ENCODE results near the gene PTGFRN. TPM values are rescaled to one million over a fixed set of nuclear protein-coding genes. Genes with fewer than 3 reads are reported as not detected.

The PTGFRN gene
- total RNA-seq, 1 donor from 2014 or later: 31.2 TPM

DNA sequence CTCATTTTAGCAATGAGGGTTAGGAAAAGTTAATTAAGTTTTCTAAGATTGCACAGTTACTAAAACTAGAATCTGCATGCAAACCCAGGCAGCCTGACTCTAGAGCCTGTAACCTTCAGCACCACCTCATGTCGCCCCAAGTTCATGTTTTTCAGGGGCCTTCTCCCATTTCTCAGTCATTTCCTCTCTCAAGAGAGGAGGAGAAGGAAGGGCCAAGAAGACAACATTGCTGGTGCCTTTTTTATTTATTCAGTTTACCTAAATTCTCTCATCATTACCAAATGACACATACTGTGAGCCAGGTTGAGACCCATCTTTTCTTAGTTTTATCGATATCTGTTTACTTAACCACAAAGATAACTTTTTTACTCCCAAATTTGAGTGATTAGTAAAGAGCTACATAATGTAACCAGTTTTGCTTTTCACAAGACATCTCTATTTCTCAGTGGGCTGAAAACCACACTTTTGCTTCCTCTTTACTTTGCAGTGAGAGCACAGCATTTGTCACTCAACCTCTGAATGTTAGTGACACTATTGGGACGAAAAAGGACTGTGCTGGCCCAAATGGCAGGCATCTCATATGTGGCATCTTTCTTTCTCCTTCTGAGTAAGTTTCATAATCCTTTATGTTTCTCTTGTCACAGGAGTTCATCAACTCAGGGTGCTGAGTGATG, 91.7 kb downstream of the PTGFRN start, which contains the start of gene CD101:
CD101 (plus strand) TSS at position 507 of the 674 bp plus-strand sequence; CDS start at position 565, 58 bp downstream.
- Histone ChIP-seq H3K4me1 (no peaks in the 10 kb centered on the region), H3K9me3 (no peaks in the 10 kb centered on the region), H3K36me3 (no peaks in the 10 kb centered on the region), H3K4me3 (peak within 1 kb of the TSS; percentile 7), H3K27me3 (no peaks in the 10 kb centered on the region), H3K27ac (peak within 1 kb of the TSS; percentile 49)
- DNase-seq: no peak
- TF ChIP-seq, protein P1, sequence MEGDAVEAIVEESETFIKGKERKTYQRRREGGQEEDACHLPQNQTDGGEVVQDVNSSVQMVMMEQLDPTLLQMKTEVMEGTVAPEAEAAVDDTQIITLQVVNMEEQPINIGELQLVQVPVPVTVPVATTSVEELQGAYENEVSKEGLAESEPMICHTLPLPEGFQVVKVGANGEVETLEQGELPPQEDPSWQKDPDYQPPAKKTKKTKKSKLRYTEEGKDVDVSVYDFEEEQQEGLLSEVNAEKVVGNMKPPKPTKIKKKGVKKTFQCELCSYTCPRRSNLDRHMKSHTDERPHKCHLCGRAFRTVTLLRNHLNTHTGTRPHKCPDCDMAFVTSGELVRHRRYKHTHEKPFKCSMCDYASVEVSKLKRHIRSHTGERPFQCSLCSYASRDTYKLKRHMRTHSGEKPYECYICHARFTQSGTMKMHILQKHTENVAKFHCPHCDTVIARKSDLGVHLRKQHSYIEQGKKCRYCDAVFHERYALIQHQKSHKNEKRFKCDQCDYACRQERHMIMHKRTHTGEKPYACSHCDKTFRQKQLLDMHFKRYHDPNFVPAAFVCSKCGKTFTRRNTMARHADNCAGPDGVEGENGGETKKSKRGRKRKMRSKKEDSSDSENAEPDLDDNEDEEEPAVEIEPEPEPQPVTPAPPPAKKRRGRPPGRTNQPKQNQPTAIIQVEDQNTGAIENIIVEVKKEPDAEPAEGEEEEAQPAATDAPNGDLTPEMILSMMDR (IDR thresholded peaks at IDR 0.05): no peak
- intact Hi-C loops (cut with DNase I): no loop called here
- peak; percentile 77 for ATAC-seq

DNA sequence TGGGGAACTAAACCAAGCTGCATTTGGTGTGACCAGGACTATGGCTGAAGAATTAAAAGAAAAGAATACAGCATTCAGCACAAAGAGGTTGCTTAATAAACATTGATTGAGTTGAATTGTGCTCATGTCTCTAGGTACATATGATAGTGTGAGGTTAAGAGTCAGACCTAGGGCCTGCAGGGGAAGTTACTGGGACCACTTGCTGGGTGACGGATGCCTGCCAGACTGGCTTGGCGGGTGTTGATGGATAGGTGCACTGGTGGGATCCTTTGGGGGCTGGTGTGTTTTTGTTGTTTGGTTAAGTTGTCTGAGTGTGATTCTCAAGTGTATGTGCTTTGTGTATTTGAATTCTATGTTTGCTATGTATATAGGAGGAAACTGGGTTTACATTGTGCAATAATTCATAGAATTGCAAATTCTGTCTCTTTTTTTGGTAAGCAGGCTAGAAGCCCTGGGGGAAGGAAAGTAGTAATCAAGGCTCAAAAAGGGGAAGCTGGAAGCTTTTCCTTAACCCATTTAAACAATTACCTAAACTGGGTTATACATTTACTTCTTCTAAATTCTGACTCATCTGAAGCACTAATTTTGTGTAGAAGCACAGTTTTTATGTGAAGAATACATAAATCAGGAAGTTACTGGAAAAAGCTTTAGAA, 93.6 kb downstream of the PTGFRN start:
- DNase-seq (no peak), ATAC-seq (peak; percentile 71)
- Histone ChIP-seq H3K4me1 (no peaks in the 10 kb centered on the region), H3K36me3 (no peaks in the 10 kb centered on the region), H3K27me3 (no peaks in the 10 kb centered on the region), H3K9me3 (no peaks in the 10 kb centered on the region), H3K4me3 (no peak overlapping the region), H3K27ac (peak overlapping the region; percentile 38)
- TF ChIP-seq, protein P1 (IDR thresholded peaks at IDR 0.05): no peak
- intact Hi-C loops (cut with DNase I): no loop called here

DNA sequence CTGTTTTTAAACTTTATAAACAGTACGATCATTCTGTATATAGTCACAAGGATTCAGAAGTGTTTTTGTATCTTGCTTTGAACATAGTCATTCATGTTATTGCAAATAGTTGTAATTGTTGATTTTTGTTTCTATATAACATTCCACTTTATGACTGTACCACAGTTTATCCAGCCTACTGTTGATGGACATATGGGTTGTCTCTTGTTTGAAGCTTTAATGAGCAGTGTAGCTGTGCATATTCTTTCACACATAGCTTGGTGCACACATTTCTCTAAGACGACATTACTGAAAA, 98.0 kb downstream of the PTGFRN start:
- TF ChIP-seq, protein P1 (IDR thresholded peaks at IDR 0.05): no peak
- Histone ChIP-seq H3K4me1 (no peaks in the 10 kb centered on the region), H3K27me3 (no peaks in the 10 kb centered on the region), H3K36me3 (no peaks in the 10 kb centered on the region), H3K4me3 (no peak overlapping the region), H3K9me3 (no peaks in the 10 kb centered on the region), H3K27ac (no peak overlapping the region)
- intact Hi-C loops (cut with DNase I): no loop called here
- ATAC-seq: no peak
- DNase-seq: no peak

DNA sequence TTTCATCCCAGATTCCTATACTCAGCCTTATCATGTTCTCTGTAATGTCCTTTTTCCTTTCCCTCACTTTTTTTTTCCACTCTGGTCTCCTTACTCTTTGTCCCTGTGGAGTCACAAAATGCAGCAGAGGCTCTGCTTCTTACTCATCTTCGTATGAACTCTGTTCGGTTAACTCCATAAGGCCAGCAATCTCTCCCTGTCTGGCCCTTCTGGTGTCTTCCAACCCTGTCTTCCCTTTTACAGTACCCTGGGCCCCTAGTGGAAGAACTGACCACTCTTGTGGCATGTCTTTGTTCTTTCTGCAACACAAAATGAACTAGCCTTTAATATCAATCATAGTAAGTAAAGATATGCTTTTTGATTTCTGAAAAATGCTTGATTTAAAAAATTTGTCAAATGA, 98.9 kb downstream of the PTGFRN start:
- intact Hi-C loops (cut with DNase I): no loop called here
- no peak overlapping the region for H3K27ac ChIP-seq
- H3K36me3 ChIP-seq: no peaks in the 10 kb centered on the region
- no peaks in the 10 kb centered on the region for H3K4me1 ChIP-seq
- no peaks in the 10 kb centered on the region for H3K27me3 ChIP-seq
- peak; percentile 30 for ATAC-seq
- no peak for DNase-seq
- no peaks in the 10 kb centered on the region for H3K9me3 ChIP-seq
- no peak overlapping the region for H3K4me3 ChIP-seq
- TF ChIP-seq, protein P1 (IDR thresholded peaks at IDR 0.05): no peak

DNA sequence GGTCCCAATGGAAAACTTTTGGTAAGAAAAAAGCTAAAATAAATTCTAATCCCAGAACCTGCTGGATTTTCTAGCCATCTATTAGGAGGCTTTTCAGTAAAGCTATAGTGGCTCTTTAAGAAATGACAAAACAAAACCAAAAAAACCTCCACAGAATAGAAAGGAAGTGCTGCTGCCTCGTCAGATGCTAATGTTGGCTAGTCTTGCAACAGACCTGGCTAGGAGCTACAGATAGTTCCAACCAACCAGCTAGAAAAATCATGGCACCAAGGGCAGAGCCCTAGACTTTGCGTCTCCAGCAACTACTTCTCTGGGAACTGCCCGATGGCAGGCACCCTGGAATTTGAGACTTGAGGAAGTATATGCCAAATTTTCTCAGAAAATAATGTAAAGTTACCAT, 99.4 kb downstream of the PTGFRN start:
- Histone ChIP-seq H3K27ac (no peak overlapping the region), H3K36me3 (no peaks in the 10 kb centered on the region), H3K4me1 (no peaks in the 10 kb centered on the region), H3K4me3 (no peak overlapping the region), H3K27me3 (no peaks in the 10 kb centered on the region), H3K9me3 (no peaks in the 10 kb centered on the region)
- ATAC-seq: peak; percentile 75
- no peak for DNase-seq
- TF ChIP-seq, protein P1 (IDR thresholded peaks at IDR 0.05): no peak
- intact Hi-C loops (cut with DNase I): no loop called here
